Stomach (tissue), 9 donors: ENCODE data around the gene RTN3. TPM values are rescaled to one million over a fixed set of nuclear protein-coding genes. Genes with fewer than 3 reads are reported as not detected.

Source experiments
- DNase-seq, 2 donors: peaks; one replicate each; pipeline versions ENCODE4 v3.0.0 to v3.0.0-alpha.2; 2013 to 2019
- H3K27ac ChIP-seq, 5 donors: fragments of 200-600 bp in 4 of 5; sonication (generic) in 4 of 5; one replicate each; pipeline ENCODE4 v1.5.1; 2013 to 2019; ENCODE audit warnings: mild to moderate bottlenecking in 1 of 5, moderate library complexity in 1 of 5
- H3K27me3 ChIP-seq, 3 donors: fragments of 200-600 bp; sonication (generic); one replicate each; pipeline ENCODE4 v1.5.1; 2017 to 2019; ENCODE audit warnings: mixed run types in 1 of 3
- H3K36me3 ChIP-seq, 4 donors: fragments of 200-600 bp; sonication (generic); 1 replicate in 3 of 4; 2 replicates in 1 of 4; pipeline ENCODE4 v1.5.1; 2016 to 2019
- H3K4me1 ChIP-seq, 4 donors: fragments of 200-600 bp; sonication (generic); one replicate each; pipeline ENCODE4 v1.5.1; 2016 to 2019
- H3K4me3 ChIP-seq, 4 donors: fragments of 200-600 bp; sonication (generic) in 3 of 4; one replicate each; pipeline ENCODE4 v1.5.1; 2016 to 2019; ENCODE audit warnings: mild to moderate bottlenecking in 1 of 4
- H3K9me3 ChIP-seq, 4 donors: fragments of 200-600 bp; sonication (generic); one replicate each; pipeline ENCODE4 v1.5.1; 2016 to 2019
- CTCF ChIP-seq, 7 experiments: fragments of 450-650 bp in 4 of 7; fragments of 200-600 bp in 3 of 7; sonication (generic) in 3 of 7; IDR thresholded peaks; one replicate each; pipeline ENCODE4 v1.5.1; 2016 to 2019; ENCODE audit warnings: antibody characterized with exemption in 7 of 7, control low read depth in 2 of 7, mild to moderate bottlenecking in 1 of 7
- EP300 ChIP-seq: sonication (generic); formaldehyde crosslinking; IDR thresholded peaks from one replicate; pipeline ENCODE4 v1.6.1; 2017; ENCODE audit warnings: antibody characterized with exemption
- POLR2A ChIP-seq, 4 donors: fragments of 450-650 bp; IDR thresholded peaks; one replicate each; pipeline ENCODE4 v1.6.1; 2016; ENCODE audit warnings: antibody characterized with exemption in 4 of 4, control low read depth in 2 of 4, mild to moderate bottlenecking in 1 of 4, moderate library complexity in 1 of 4
- POLR2AphosphoS5 ChIP-seq, 3 donors: sonication (generic); formaldehyde crosslinking; IDR thresholded peaks; one replicate each; pipeline ENCODE4 v1.6.1; 2016; ENCODE audit warnings: antibody characterized with exemption in 3 of 3
- WGBS, 5 donors: extraction: QIAGEN DNeasy Blood & Tissue Kit in 3 of 5; methylation state at CpG; one replicate each; pipeline versions ENCODE4 v1.1.5 to v1.1.7; 2013 to 2018; 5-methylcytosine and 5-hydroxymethylcytosine counted together
- intact Hi-C: fragments of 100-400 bp; cut with DNase I; formaldehyde crosslinking; loops from one replicate; pipeline ENCODE4 v1.15.1; 2023; ENCODE audit warnings: low total_unique reads
- polyA plus RNA-seq, 3 donors: library from polyadenylated mRNA; stranded (reverse); fragments of 200-250 nt; gene quantifications; one replicate each; pipeline ENCODE4 v1.2.3, GENCODE V29; 2013
- total RNA-seq, 5 donors: library from RNA; depleted of rRNA; stranded (reverse); fragments of >200 nt; gene quantifications; one replicate each; pipeline versions ENCODE4 v1.1.0 to v1.2.3, GENCODE V29; 2014 to 2016
- donor health status: healthy with polysubstance abuse.
- donor health status: Bipolar disorder and iron deficiency.
- donor health status: healthy.

Gene RTN3
- total and polyA plus RNA-seq, 8 donors, result 22.2 to 83.8 (median 30.3) TPM

GRCh38 chr11:63766531-63767235 is 85.4 kb downstream of the RTN3 start:
- Histone ChIP-seq H3K27me3 (peaks cover 0 to 17% (median 6%) of the 10 kb centered on the region in 3 donors), H3K9me3 (no peaks in the 10 kb centered on the region), H3K4me3 (peak overlapping the region; percentile 83 to 92 (median 88)), H3K36me3 (no peaks in the 10 kb centered on the region), H3K27ac (peak overlapping the region in 4 of 5 donors; percentile 79 to 87 (median 83)), H3K4me1 (peaks cover 50 to 75% (median 70%) of the 10 kb centered on the region in 4 donors)
- 32 to 45% (median 35%) methylated on average over 6 to 7 of the region's 7 CpGs for WGBS, 5 donors
- TF ChIP-seq EP300 (no peak), POLR2AphosphoS5 (IDR thresholded peaks at IDR 0.05) (no peak), CTCF (IDR thresholded peaks at IDR 0.05) (no peak), POLR2A (IDR thresholded peaks at IDR 0.05) (no peak)
- intact Hi-C loops, result no loop called here
- DNase-seq, result peak in 1 of 2 donors; percentile 80

- Histone ChIP-seq H3K27me3 (peaks cover 0 to 17% (median 6%) of the 10 kb centered on the region in 3 donors), H3K27ac (peak overlapping the region in 4 of 5 donors; percentile 79 to 87 (median 83)), H3K4me1 (peaks cover 46 to 70% (median 65%) of the 10 kb centered on the region in 4 donors), H3K4me3 (peak overlapping the region; percentile 83 to 92 (median 88)), H3K36me3 (no peaks in the 10 kb centered on the region), H3K9me3 (no peaks in the 10 kb centered on the region)
- intact Hi-C loops, result no loop called here
- DNase-seq, result no peak
- 11 to 16% (median 12%) methylated on average over 4 of the region's 4 CpGs for WGBS, 5 donors
- TF ChIP-seq EP300, result no peak
- TF ChIP-seq POLR2AphosphoS5 (IDR thresholded peaks at IDR 0.05), result no peak
- no peak for TF ChIP-seq CTCF (IDR thresholded peaks at IDR 0.05)
- no peak for TF ChIP-seq POLR2A (IDR thresholded peaks at IDR 0.05)
Measured at GRCh38 chr11:63767267-63767564, 85.9 kb downstream of the RTN3 start.

- 0% methylated on average over 27 to 34 of the region's 34 CpGs for WGBS, 5 donors
- intact Hi-C loops, result no loop called here
- Histone ChIP-seq H3K27ac (peak overlapping the region; percentile 44 to 87 (median 80)), H3K4me3 (peak overlapping the region; percentile 83 to 92 (median 88)), H3K9me3 (no peaks in the 10 kb centered on the region), H3K4me1 (peaks cover 42 to 65% (median 60%) of the 10 kb centered on the region in 4 donors), H3K27me3 (peaks cover 0 to 17% (median 6%) of the 10 kb centered on the region in 3 donors), H3K36me3 (no peaks in the 10 kb centered on the region)
- TF ChIP-seq CTCF (IDR thresholded peaks at IDR 0.05) (peak in 1 of 7 experiments; percentile 18), POLR2AphosphoS5 (IDR thresholded peaks at IDR 0.05) (no peak), EP300 (no peak)
- peak in 1 of 2 donors; percentile 85 for DNase-seq
Measured at GRCh38 chr11:63767565-63768236, 86.4 kb downstream of the RTN3 start.

GRCh38 chr11:63768237-63769041 is 87.1 kb downstream of the RTN3 start, which contains the start of gene ZFTA:
Gene ZFTA, minus strand, starts transcription at chr11:63768775. Its CDS starts 153 bp downstream, at chr11:63768622.
- intact Hi-C loops, result no loop called here
- 0 to 7% (median 1%) methylated on average over 3 to 113 of the region's 113 CpGs for WGBS, 5 donors
- TF ChIP-seq EP300 (no peak), CTCF (IDR thresholded peaks at IDR 0.05) (peak in 3 of 7 experiments; percentile 55 to 91 (median 73)), POLR2A (IDR thresholded peaks at IDR 0.05) (no peak), POLR2AphosphoS5 (IDR thresholded peaks at IDR 0.05) (no peak)
- H3K27ac ChIP-seq, result peak within 1 kb of the TSS; percentile 72 to 87 (median 80)
- no peaks in the 10 kb centered on the region for H3K9me3 ChIP-seq
- no peaks in the 10 kb centered on the region for H3K36me3 ChIP-seq
- DNase-seq, result peak; percentile 61 to 90
- peaks cover 34 to 57% (median 53%) of the 10 kb centered on the region in 4 donors for H3K4me1 ChIP-seq
- peaks cover 0 to 17% (median 6%) of the 10 kb centered on the region in 3 donors for H3K27me3 ChIP-seq
- H3K4me3 ChIP-seq, result peak within 1 kb of the TSS; percentile 83 to 92 (median 88)
